A204.1 (cell line): Measurements from ENCODE around the gene TFG.

Experiments used
- FAIRE-seq: peaks from 2 replicates; lab custom pipeline; 2012; peaks lifted over from hg19 to GRCh38; lab: Jason Lieb, UNC

Gene TFG

GRCh38 chr3:100706365-100706764 is 2.9 kb upstream of the TFG start:
- FAIRE-seq: no peak

GRCh38 chr3:100708644-100708988 is 678 bp upstream of the TFG start:
- FAIRE-seq: no peak

- FAIRE-seq: no peak
Observed at GRCh38 chr3:100709842-100710260, 557 bp downstream of the TFG start.

GRCh38 chr3:100710261-100710968 is 1.1 kb downstream of the TFG start:
- FAIRE-seq: peak; percentile 16

- FAIRE-seq: no peak
Observed at GRCh38 chr3:100715176-100715575, 5.9 kb downstream of the TFG start.

GRCh38 chr3:100717063-100717462 is 7.8 kb downstream of the TFG start:
- no peak for FAIRE-seq

- FAIRE-seq: no peak
Observed at GRCh38 chr3:100717637-100718487, 8.6 kb downstream of the TFG start.

- FAIRE-seq: no peak
Observed at GRCh38 chr3:100719136-100719535, 9.8 kb downstream of the TFG start.

- no peak for FAIRE-seq
Observed at GRCh38 chr3:100720426-100720825, 11.1 kb downstream of the TFG start.

- FAIRE-seq: no peak
Observed at GRCh38 chr3:100725935-100726513, 16.7 kb downstream of the TFG start.

GRCh38 chr3:100726706-100727105 is 17.4 kb downstream of the TFG start:
- no peak for FAIRE-seq

- no peak for FAIRE-seq
Observed at GRCh38 chr3:100730524-100730923, 21.2 kb downstream of the TFG start.

- FAIRE-seq: no peak
Observed at GRCh38 chr3:100732435-100732834, 23.1 kb downstream of the TFG start.

GRCh38 chr3:100737334-100737733 is 28.0 kb downstream of the TFG start:
- FAIRE-seq: no peak

- FAIRE-seq: no peak
Observed at GRCh38 chr3:100740207-100740606, 30.9 kb downstream of the TFG start.

- FAIRE-seq: no peak
Observed at GRCh38 chr3:100743535-100743934, 34.2 kb downstream of the TFG start.

GRCh38 chr3:100744671-100745070 is 35.4 kb downstream of the TFG start:
- FAIRE-seq: no peak

GRCh38 chr3:100745617-100746016 is 36.3 kb downstream of the TFG start:
- no peak for FAIRE-seq

GRCh38 chr3:100746092-100746491 is 36.8 kb downstream of the TFG start:
- no peak for FAIRE-seq

- no peak for FAIRE-seq
Observed at GRCh38 chr3:100748220-100748619, 38.9 kb downstream of the TFG start.

- FAIRE-seq: peak; percentile 40
Observed at GRCh38 chr3:100748967-100749366, 39.7 kb downstream of the TFG start.

- no peak for FAIRE-seq
Observed at GRCh38 chr3:100753846-100754245, 44.6 kb downstream of the TFG start.

GRCh38 chr3:100754563-100755334 is 45.5 kb downstream of the TFG start:
- FAIRE-seq: no peak
